ENCODE data around the gene WWOX.

The WWOX gene

GRCh38 chr16:79097166-79097565, 997.7 kb downstream of the WWOX start:
- Histone ChIP-seq H3K4me2 (no peak overlapping the region), H4K20me1 (ENCODE audit: insufficient read depth) (no peaks in the 10 kb centered on the region), H3K79me2 (ENCODE audit: insufficient read depth, low read depth) (no peaks in the 10 kb centered on the region), H3K36me3 (ENCODE audit: insufficient read depth) (no peaks in the 10 kb centered on the region), H3K27ac (no peak overlapping the region), H3K4me1 (ENCODE audit: low read depth, poor library complexity, severe bottlenecking) (no peaks in the 10 kb centered on the region), H3K27me3 (ENCODE audit: insufficient read depth, low read depth) (no peaks in the 10 kb centered on the region), H3K4me3 (IDR thresholded peaks at IDR 0.05; ENCODE audit: insufficient read depth, low read depth, low read length) (no peak overlapping the region), H3K9ac (no peak overlapping the region), H2AFZ (ENCODE audit: low read depth) (no peak overlapping the region)
- no peak for TF ChIP-seq CTCF (conservative IDR thresholded peaks at IDR 0.05; ENCODE audit: low read depth, low read length)

- H3K79me2 ChIP-seq (ENCODE audit: insufficient read depth, low read depth), result no peaks in the 10 kb centered on the region
- no peak overlapping the region for H3K4me2 ChIP-seq
- no peaks in the 10 kb centered on the region for H3K4me1 ChIP-seq (ENCODE audit: low read depth, poor library complexity, severe bottlenecking)
- no peak for TF ChIP-seq CTCF (conservative IDR thresholded peaks at IDR 0.05; ENCODE audit: low read depth, low read length)
- no peak overlapping the region for H3K27ac ChIP-seq
- H4K20me1 ChIP-seq (ENCODE audit: insufficient read depth), result no peaks in the 10 kb centered on the region
- no peak overlapping the region for H3K4me3 ChIP-seq (IDR thresholded peaks at IDR 0.05; ENCODE audit: insufficient read depth, low read depth, low read length)
- H2AFZ ChIP-seq (ENCODE audit: low read depth), result no peak overlapping the region
- H3K27me3 ChIP-seq (ENCODE audit: insufficient read depth, low read depth), result no peaks in the 10 kb centered on the region
- no peaks in the 10 kb centered on the region for H3K36me3 ChIP-seq (ENCODE audit: insufficient read depth)
- no peak overlapping the region for H3K9ac ChIP-seq
Measured at GRCh38 chr16:79097771-79098170, 998.3 kb downstream of the WWOX start.

- Histone ChIP-seq H3K4me2 (no peak overlapping the region), H2AFZ (ENCODE audit: low read depth) (no peak overlapping the region)
- TF ChIP-seq CTCF (conservative IDR thresholded peaks at IDR 0.05; ENCODE audit: low read depth, low read length), result no peak
Measured at GRCh38 chr16:79098907-79099306, 999.5 kb downstream of the WWOX start.

GRCh38 chr16:79099716-79100115, 1000.3 kb downstream of the WWOX start:
- no peak overlapping the region for H3K27ac ChIP-seq
- H3K36me3 ChIP-seq (ENCODE audit: insufficient read depth), result no peaks in the 10 kb centered on the region
- no peaks in the 10 kb centered on the region for H3K79me2 ChIP-seq (ENCODE audit: insufficient read depth, low read depth)
- no peak overlapping the region for H3K4me3 ChIP-seq (IDR thresholded peaks at IDR 0.05; ENCODE audit: insufficient read depth, low read depth, low read length)
- H3K27me3 ChIP-seq (ENCODE audit: insufficient read depth, low read depth), result no peaks in the 10 kb centered on the region
- H3K4me2 ChIP-seq, result no peak overlapping the region
- no peak for TF ChIP-seq CTCF (conservative IDR thresholded peaks at IDR 0.05; ENCODE audit: low read depth, low read length)
- no peak overlapping the region for H3K9ac ChIP-seq
- no peaks in the 10 kb centered on the region for H4K20me1 ChIP-seq (ENCODE audit: insufficient read depth)
- no peaks in the 10 kb centered on the region for H3K4me1 ChIP-seq (ENCODE audit: low read depth, poor library complexity, severe bottlenecking)
- no peak overlapping the region for H2AFZ ChIP-seq (ENCODE audit: low read depth)

More at GRCh38 chr16:79098907-79099306, 999.5 kb downstream of the WWOX start:
- Histone ChIP-seq H3K4me3 (IDR thresholded peaks at IDR 0.05; ENCODE audit: insufficient read depth, low read depth, low read length) (no peak overlapping the region), H3K9ac (no peak overlapping the region), H3K79me2 (ENCODE audit: insufficient read depth, low read depth) (no peaks in the 10 kb centered on the region), H3K27me3 (ENCODE audit: insufficient read depth, low read depth) (no peaks in the 10 kb centered on the region), H3K36me3 (ENCODE audit: insufficient read depth) (no peaks in the 10 kb centered on the region), H3K27ac (no peak overlapping the region), H3K4me1 (ENCODE audit: low read depth, poor library complexity, severe bottlenecking) (no peaks in the 10 kb centered on the region), H4K20me1 (ENCODE audit: insufficient read depth) (no peaks in the 10 kb centered on the region)

Data from KMS-11 (cell line).